ENCODE measurements around the gene MCTP1. TPM values are rescaled to one million over a fixed set of nuclear protein-coding genes. Genes with fewer than 3 reads are reported as not detected.

Gene MCTP1
- total RNA-seq, 1 donor: 5.8 TPM

- Histone ChIP-seq H2AFZ (ENCODE audit: low read length) (no peak overlapping the region), H3K27ac (ENCODE audit: low read depth, low read length) (no peak overlapping the region), H3K27me3 (ENCODE audit: insufficient read depth, low read length) (no peaks in the 10 kb centered on the region), H3K9me3 (ENCODE audit: low read depth, low read length) (no peaks in the 10 kb centered on the region), H3K4me1 (ENCODE audit: insufficient read depth, low read length) (no peaks in the 10 kb centered on the region), H4K20me1 (ENCODE audit: insufficient read depth, low read length) (no peaks in the 10 kb centered on the region), H3K79me2 (ENCODE audit: insufficient read depth, low read length) (no peaks in the 10 kb centered on the region), H3K36me3 (ENCODE audit: insufficient read depth, low read length) (no peaks in the 10 kb centered on the region), H3K4me2 (ENCODE audit: insufficient read depth, low read length) (no peak overlapping the region), H3K4me3 (ENCODE audit: insufficient read depth, low read length) (no peak overlapping the region)
- TF ChIP-seq, protein P1, sequence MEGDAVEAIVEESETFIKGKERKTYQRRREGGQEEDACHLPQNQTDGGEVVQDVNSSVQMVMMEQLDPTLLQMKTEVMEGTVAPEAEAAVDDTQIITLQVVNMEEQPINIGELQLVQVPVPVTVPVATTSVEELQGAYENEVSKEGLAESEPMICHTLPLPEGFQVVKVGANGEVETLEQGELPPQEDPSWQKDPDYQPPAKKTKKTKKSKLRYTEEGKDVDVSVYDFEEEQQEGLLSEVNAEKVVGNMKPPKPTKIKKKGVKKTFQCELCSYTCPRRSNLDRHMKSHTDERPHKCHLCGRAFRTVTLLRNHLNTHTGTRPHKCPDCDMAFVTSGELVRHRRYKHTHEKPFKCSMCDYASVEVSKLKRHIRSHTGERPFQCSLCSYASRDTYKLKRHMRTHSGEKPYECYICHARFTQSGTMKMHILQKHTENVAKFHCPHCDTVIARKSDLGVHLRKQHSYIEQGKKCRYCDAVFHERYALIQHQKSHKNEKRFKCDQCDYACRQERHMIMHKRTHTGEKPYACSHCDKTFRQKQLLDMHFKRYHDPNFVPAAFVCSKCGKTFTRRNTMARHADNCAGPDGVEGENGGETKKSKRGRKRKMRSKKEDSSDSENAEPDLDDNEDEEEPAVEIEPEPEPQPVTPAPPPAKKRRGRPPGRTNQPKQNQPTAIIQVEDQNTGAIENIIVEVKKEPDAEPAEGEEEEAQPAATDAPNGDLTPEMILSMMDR (IDR thresholded peaks at IDR 0.05; ENCODE audit: extremely low read depth, low read depth, low read length): no peak
- no peak for DNase-seq (ENCODE audit: insufficient read length, low spot score, missing footprints)
These were observed 474.0 kb downstream of the MCTP1 start for GRCh38 chr5:94810877-94811276.

GRCh38 chr5:94810281-94810680 lies 474.6 kb downstream of the MCTP1 start:
- no peak overlapping the region for H3K27ac ChIP-seq (ENCODE audit: low read depth, low read length)
- H4K20me1 ChIP-seq (ENCODE audit: insufficient read depth, low read length): no peaks in the 10 kb centered on the region

DNA sequence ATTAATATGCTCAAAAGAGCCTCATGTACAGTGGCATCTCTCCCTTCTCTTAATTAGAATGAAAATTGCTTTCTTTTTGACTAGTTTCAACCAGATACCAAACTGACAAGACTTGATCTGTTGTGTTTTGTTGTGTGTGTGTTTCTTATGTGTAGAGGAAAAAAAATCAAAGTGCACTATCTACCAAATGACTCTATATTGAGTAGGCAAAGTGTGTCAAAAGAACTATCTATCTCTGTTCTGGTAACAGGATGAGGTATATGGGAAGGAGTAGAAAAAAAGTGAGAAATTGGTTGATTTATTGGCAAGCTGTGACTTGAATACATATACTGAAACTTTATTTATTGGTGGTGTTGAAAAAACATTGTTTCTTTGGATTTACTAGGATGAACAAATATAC lies 476.4 kb downstream of the MCTP1 start:
- no peak overlapping the region for H2AFZ ChIP-seq (ENCODE audit: low read length)
- no peak overlapping the region for H3K4me3 ChIP-seq (ENCODE audit: insufficient read depth, low read length)
- no peaks in the 10 kb centered on the region for H3K9me3 ChIP-seq (ENCODE audit: low read depth, low read length)
- no peaks in the 10 kb centered on the region for H3K79me2 ChIP-seq (ENCODE audit: insufficient read depth, low read length)
- no peaks in the 10 kb centered on the region for H3K27me3 ChIP-seq (ENCODE audit: insufficient read depth, low read length)
- H3K36me3 ChIP-seq (ENCODE audit: insufficient read depth, low read length): no peaks in the 10 kb centered on the region
- no peaks in the 10 kb centered on the region for H4K20me1 ChIP-seq (ENCODE audit: insufficient read depth, low read length)
- no peak overlapping the region for H3K4me2 ChIP-seq (ENCODE audit: insufficient read depth, low read length)
- H3K4me1 ChIP-seq (ENCODE audit: insufficient read depth, low read length): no peaks in the 10 kb centered on the region
- TF ChIP-seq, protein P1 (IDR thresholded peaks at IDR 0.05; ENCODE audit: extremely low read depth, low read depth, low read length): no peak
- DNase-seq (ENCODE audit: insufficient read length, low spot score, missing footprints): no peak
- no peak overlapping the region for H3K27ac ChIP-seq (ENCODE audit: low read depth, low read length)

More at GRCh38 chr5:94810281-94810680, 474.6 kb downstream of the MCTP1 start:
- TF ChIP-seq, protein P1 (IDR thresholded peaks at IDR 0.05; ENCODE audit: extremely low read depth, low read depth, low read length): no peak
- Histone ChIP-seq H3K9me3 (ENCODE audit: low read depth, low read length) (no peaks in the 10 kb centered on the region), H3K79me2 (ENCODE audit: insufficient read depth, low read length) (no peaks in the 10 kb centered on the region), H3K4me2 (ENCODE audit: insufficient read depth, low read length) (no peak overlapping the region), H3K4me1 (ENCODE audit: insufficient read depth, low read length) (no peaks in the 10 kb centered on the region), H2AFZ (ENCODE audit: low read length) (no peak overlapping the region), H3K4me3 (ENCODE audit: insufficient read depth, low read length) (no peak overlapping the region), H3K27me3 (ENCODE audit: insufficient read depth, low read length) (no peaks in the 10 kb centered on the region), H3K36me3 (ENCODE audit: insufficient read depth, low read length) (no peaks in the 10 kb centered on the region)
- no peak for DNase-seq (ENCODE audit: insufficient read length, low spot score, missing footprints)

DNA sequence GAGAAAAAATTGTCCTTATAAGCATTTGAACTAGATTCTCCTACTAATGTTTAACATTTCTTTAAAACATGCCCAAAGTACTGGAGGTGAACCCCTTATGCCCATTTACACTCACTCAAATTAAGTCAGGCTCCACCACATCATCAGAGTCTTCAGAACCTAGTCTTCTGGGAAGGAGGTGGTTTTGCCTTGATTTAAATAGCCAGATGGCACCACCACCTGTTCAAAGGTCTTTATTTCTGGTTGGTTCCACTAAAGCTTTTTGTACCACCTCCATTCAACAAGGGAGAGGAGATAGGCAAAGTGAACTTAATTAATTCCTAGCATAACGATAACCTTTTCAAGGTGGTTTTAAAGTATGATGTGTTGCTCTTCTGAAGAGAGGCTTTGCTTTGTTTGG lies 476.9 kb downstream of the MCTP1 start:
- H3K4me1 ChIP-seq (ENCODE audit: insufficient read depth, low read length): no peaks in the 10 kb centered on the region
- TF ChIP-seq, protein P1 (IDR thresholded peaks at IDR 0.05; ENCODE audit: extremely low read depth, low read depth, low read length): no peak
- DNase-seq (ENCODE audit: insufficient read length, low spot score, missing footprints): no peak
- no peak overlapping the region for H3K4me3 ChIP-seq (ENCODE audit: insufficient read depth, low read length)
- no peaks in the 10 kb centered on the region for H4K20me1 ChIP-seq (ENCODE audit: insufficient read depth, low read length)
- H3K27me3 ChIP-seq (ENCODE audit: insufficient read depth, low read length): no peaks in the 10 kb centered on the region
- no peak overlapping the region for H3K4me2 ChIP-seq (ENCODE audit: insufficient read depth, low read length)
- H3K27ac ChIP-seq (ENCODE audit: low read depth, low read length): no peak overlapping the region
- no peak overlapping the region for H2AFZ ChIP-seq (ENCODE audit: low read length)
- no peaks in the 10 kb centered on the region for H3K36me3 ChIP-seq (ENCODE audit: insufficient read depth, low read length)
- no peaks in the 10 kb centered on the region for H3K9me3 ChIP-seq (ENCODE audit: low read depth, low read length)
- no peaks in the 10 kb centered on the region for H3K79me2 ChIP-seq (ENCODE audit: insufficient read depth, low read length)

All from osteoblast (primary cell).